Measurements from ENCODE around the gene MRPL12. TPM values are rescaled to one million over a fixed set of nuclear protein-coding genes. Genes with fewer than 3 reads are reported as not detected.

MRPL12 gene
- total and polyA plus RNA-seq, 9 of the 15 experiments (the other 6 are each of a cell fraction or from before 2014, with no cell fraction given) = 0.94 to 338 (median 100) TPM

- TF ChIP-seq DMBX1 (CRISPR knock-in tag; IDR thresholded peaks at IDR 0.05; ENCODE audit: borderline replicate concordance) (peak; percentile 97), VEZF1 (CRISPR knock-in tag; IDR thresholded peaks at IDR 0.05) (peak; percentile 51), ARID3B (CRISPR knock-in tag; IDR thresholded peaks at IDR 0.05; ENCODE audit: borderline replicate concordance) (no peak; the same call in 1 of the 2 replicates), SRSF7 (optimal IDR thresholded peaks at IDR 0.05; ENCODE audit: low read depth, low read length) (no peak), CXXC5 (CRISPR knock-in tag; IDR thresholded peaks at IDR 0.05) (peak; percentile 66; the same call in 1 of the 2 replicates), PKNOX1 (IDR thresholded peaks at IDR 0.05) (no peak), ZNF77 (CRISPR knock-in tag; IDR thresholded peaks at IDR 0.05) (no peak), ZNF512 (tag; IDR thresholded peaks at IDR 0.05) (no peak), BMI1 (IDR thresholded peaks at IDR 0.05; ENCODE audit: low read length) (no peak), ZNF133 (CRISPR knock-in tag; IDR thresholded peaks at IDR 0.05) (no peak), ESRRA (IDR thresholded peaks at IDR 0.05; ENCODE audit: borderline replicate concordance, low read depth) (no peak), PTTG1 (tag; IDR thresholded peaks at IDR 0.05; ENCODE audit: low read depth) (peak; percentile 68), FIP1L1 (IDR thresholded peaks at IDR 0.05; ENCODE audit: low read depth, low read length, poor library complexity, severe bottlenecking) (no peak), SFPQ (IDR thresholded peaks at IDR 0.05; ENCODE audit: low read depth, low read length) (no peak)
- TF ChIP-seq, protein P1, sequence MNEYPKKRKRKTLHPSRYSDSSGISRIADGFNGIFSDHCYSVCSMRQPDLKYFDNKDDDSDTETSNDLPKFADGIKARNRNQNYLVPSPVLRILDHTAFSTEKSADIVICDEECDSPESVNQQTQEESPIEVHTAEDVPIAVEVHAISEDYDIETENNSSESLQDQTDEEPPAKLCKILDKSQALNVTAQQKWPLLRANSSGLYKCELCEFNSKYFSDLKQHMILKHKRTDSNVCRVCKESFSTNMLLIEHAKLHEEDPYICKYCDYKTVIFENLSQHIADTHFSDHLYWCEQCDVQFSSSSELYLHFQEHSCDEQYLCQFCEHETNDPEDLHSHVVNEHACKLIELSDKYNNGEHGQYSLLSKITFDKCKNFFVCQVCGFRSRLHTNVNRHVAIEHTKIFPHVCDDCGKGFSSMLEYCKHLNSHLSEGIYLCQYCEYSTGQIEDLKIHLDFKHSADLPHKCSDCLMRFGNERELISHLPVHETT (CRISPR knock-in tag; conservative IDR thresholded peaks at IDR 0.05 in 1 of 2, IDR thresholded peaks at IDR 0.05 in 1 of 2) = peak in 1 of 2 experiments; percentile 89; a peak in 2 of 4 replicates
These were observed 37.7 kb upstream of the MRPL12 start (continued) for GRCh38 chr17:81665205-81666091.
